ENCODE data around the gene OPA1. TPM values are rescaled to one million over a fixed set of nuclear protein-coding genes. Genes with fewer than 3 reads are reported as not detected.

Gene OPA1
- total and polyA plus RNA-seq, 2 of the 4 experiments (the other 2 are of a cell fraction) = 17.8 to 73.7 TPM

GRCh38 chr3:193693774-193694173, 100.8 kb downstream of the OPA1 start:
- no peak overlapping the region for H2AK9ac ChIP-seq (replicated peaks; ENCODE audit: low read depth, low read length, poor library complexity)
- no peak overlapping the region for H3K27ac ChIP-seq (ENCODE audit: insufficient read depth, low read length)
- H3K4me2 ChIP-seq (ENCODE audit: low read depth, low read length) = no peak overlapping the region
- H3K4me1 ChIP-seq (ENCODE audit: control insufficient read depth, insufficient read depth, low read length) = no peaks in the 10 kb centered on the region
- H2AFZ ChIP-seq (replicated peaks; ENCODE audit: low read length, poor library complexity) = no peak overlapping the region
- TF ChIP-seq, protein P1, sequence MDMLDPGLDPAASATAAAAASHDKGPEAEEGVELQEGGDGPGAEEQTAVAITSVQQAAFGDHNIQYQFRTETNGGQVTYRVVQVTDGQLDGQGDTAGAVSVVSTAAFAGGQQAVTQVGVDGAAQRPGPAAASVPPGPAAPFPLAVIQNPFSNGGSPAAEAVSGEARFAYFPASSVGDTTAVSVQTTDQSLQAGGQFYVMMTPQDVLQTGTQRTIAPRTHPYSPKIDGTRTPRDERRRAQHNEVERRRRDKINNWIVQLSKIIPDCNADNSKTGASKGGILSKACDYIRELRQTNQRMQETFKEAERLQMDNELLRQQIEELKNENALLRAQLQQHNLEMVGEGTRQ (IDR thresholded peaks at IDR 0.05; ENCODE audit: low read depth, low read length) = no peak
- TF ChIP-seq MAZ (IDR thresholded peaks at IDR 0.05; ENCODE audit: borderline replicate concordance, low read depth, low read length) (no peak), CHD1 (IDR thresholded peaks at IDR 0.05; ENCODE audit: low read depth, low read length) (no peak), RAD21 (IDR thresholded peaks at IDR 0.05; ENCODE audit: low read length) (no peak), CTCF (conservative IDR thresholded peaks at IDR 0.05; ENCODE audit: low read depth, low read length) (no peak), ELK1 (IDR thresholded peaks at IDR 0.05; ENCODE audit: borderline replicate concordance, low read depth, low read length) (no peak), SMC3 (IDR thresholded peaks at IDR 0.05; ENCODE audit: low read depth, low read length) (no peak), POLR2A (IDR thresholded peaks at IDR 0.05; ENCODE audit: low read depth, low read length) (no peak), MAFK (IDR thresholded peaks at IDR 0.05; ENCODE audit: low read depth, low read length) (no peak), RCOR1 (IDR thresholded peaks at IDR 0.05; ENCODE audit: insufficient replicate concordance, low read length) (no peak), MXI1 (IDR thresholded peaks at IDR 0.05; ENCODE audit: borderline replicate concordance, low read depth, low read length) (no peak), FOS (IDR thresholded peaks at IDR 0.05; ENCODE audit: low read depth, low read length) (no peak)
- no peaks in the 10 kb centered on the region for H3K9me3 ChIP-seq (ENCODE audit: control insufficient read depth, insufficient read depth, low read length)
- peaks cover 0 to 3% of the 10 kb centered on the region in 2 experiments; a peak in 1 of 4 replicates for H3K79me1 ChIP-seq (ENCODE audit: low read depth in 1 of 2, low read length in 2 of 2)
- no peak overlapping the region for H4K91ac ChIP-seq (ENCODE audit: insufficient read depth, low read depth, low read length)
- no TSS peak for BruUV-seq (replicated peaks)
- ChIA-PET POLR2A (ENCODE audit: unreplicated experiment) (no interaction called here), CTCF (interaction anchor here (0.6 kb wide), 1 partner anchor 26 kb away, joined by 3 read pairs; no protein-coding TSS in a partner anchor)
- H3K23ac ChIP-seq (ENCODE audit: low read depth, low read length) = no peak overlapping the region
- DNase-seq (no peak), ATAC-seq (ENCODE audit: low read depth) (no peak)
- H4K5ac ChIP-seq (ENCODE audit: low read depth, low read length) = no peak overlapping the region
- in situ Hi-C loops (cut with MboI; ENCODE audit: low sequenced_read_pairs) = no loop called here
- no peak overlapping the region for H4K8ac ChIP-seq (ENCODE audit: low read depth in 2 of 2, low read length in 2 of 2)
- H3K27me3 ChIP-seq (ENCODE audit: control insufficient read depth, insufficient read depth, low read length) = no peaks in the 10 kb centered on the region
- H2BK120ac ChIP-seq (ENCODE audit: low read depth, low read length) = no peak overlapping the region
- no peak overlapping the region for H2BK5ac ChIP-seq (ENCODE audit: low read depth, low read length, poor library complexity, severe bottlenecking)
- no peak overlapping the region for H3K9ac ChIP-seq (ENCODE audit: low read depth, low read length)
- H2BK15ac ChIP-seq (ENCODE audit: low read depth, low read length) = no peak overlapping the region
- H3K56ac ChIP-seq (ENCODE audit: extremely low read depth, insufficient read depth, low read length) = no peak overlapping the region
- no peak overlapping the region for H3K4me3 ChIP-seq (ENCODE audit: insufficient read depth, low read depth, low read length)
- no peak overlapping the region for H2BK20ac ChIP-seq (ENCODE audit: low read depth, low read length)
- peaks cover 4% of the 10 kb centered on the region for H3K36me3 ChIP-seq (ENCODE audit: control insufficient read depth, insufficient read depth, low read length)
- dilution Hi-C loops (cut with HindIII; ENCODE audit: low sequenced_read_pairs, unreplicated experiment) = no loop called here
- no peak overlapping the region for H3K14ac ChIP-seq (replicated peaks; ENCODE audit: low read depth, low read length)
- no CpG with 5 or more reads among the region's 5 CpGs for WGBS, 2 experiments (ENCODE audit: extremely low coverage in 2 of 2, insufficient read length in 1 of 2)
- no peak overlapping the region for H3K4ac ChIP-seq (ENCODE audit: low read depth, low read length)
- H4K20me1 ChIP-seq (ENCODE audit: insufficient read depth, low read length) = no peaks in the 10 kb centered on the region
- H2AK5ac ChIP-seq (ENCODE audit: low read depth, low read length) = no peak overlapping the region
- no peak overlapping the region for H3K18ac ChIP-seq (ENCODE audit: low read depth, low read length)
- peaks cover 1% of the 10 kb centered on the region; the same call in 1 of the 2 replicates for H3K9me1 ChIP-seq (ENCODE audit: insufficient read depth, low read length)
- intact Hi-C loops (cut with micrococcal nuclease) = no loop called here
